NCI-H128 (cell line): Measurements from ENCODE around the gene PRKAG2.
A peak's percentile ranks its signal among the peaks of the same experiment; 100 is the strongest.
"Not testable (repeated sequence)": the region's sequence is repeated elsewhere in the genome, so short reads cannot be mapped to it uniquely, and the experiment has no call there.

Experiments
- DNase-seq: peaks from one replicate; lab custom pipeline; 2025; ENCODE audit not compliant: unreplicated experiment; lab: John Stamatoyannopoulos, UW

The PRKAG2 gene

DNA sequence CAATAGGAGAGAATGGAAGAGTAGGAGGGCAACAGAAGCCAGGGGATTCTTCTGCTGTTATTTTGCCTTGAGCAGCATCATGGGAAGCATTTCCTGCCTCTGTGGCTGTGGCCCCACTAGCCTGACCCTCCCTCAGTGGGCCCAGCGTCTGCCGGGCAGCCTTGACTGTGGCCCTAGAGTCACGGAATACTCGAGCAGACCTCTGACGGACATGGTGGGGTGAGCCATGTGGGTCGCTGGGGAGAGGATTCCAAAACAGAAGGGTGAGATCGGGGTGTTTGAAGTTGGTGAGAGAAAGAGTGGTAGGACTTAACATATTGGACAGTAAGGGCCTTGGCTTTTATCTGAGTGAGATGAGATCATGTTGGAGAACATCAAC lies 8.3 kb upstream of the PRKAG2 start:
- DNase-seq: no peak

DNA sequence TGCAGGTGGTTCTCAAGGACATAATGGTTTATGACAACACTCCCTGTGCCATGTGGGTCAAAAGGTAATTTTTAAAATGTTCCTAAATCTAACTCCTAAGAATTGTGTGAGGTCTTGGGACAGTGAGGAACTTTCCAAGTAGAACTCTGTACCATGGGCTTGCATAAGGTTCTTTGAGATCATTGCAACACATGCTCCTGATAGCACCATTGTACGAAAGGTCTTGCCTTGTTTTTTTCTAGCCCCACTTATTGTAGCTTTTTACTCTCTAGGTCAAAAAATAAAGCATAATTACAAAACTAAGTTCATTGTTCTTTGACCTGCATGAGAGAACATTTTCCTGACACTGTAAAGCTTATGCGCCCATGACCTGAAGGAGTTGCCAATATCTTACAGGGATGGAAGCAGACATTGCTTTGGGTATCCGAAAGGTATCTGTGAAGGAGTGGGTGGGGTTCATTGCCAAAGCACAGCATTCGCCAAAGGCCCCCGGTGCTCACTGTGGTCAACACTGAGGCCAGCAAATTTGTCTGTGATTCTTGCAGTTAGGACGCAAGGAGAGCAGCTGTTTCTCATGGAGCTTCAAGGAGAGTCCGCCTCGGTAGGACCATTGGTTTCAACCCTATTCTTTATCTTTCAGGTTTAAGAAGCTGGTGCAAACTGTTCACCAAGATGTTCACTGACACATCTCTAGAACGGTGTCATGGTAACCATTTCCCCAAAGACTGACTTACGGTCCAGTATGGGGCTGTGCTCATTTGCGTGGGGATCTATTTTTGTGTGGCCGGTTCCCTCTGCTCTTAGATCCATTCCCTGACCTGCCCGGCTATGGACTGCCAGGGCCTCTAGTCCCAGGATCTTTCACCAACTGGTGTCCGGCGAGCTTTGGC lies 7.6 kb upstream of the PRKAG2 start:
- no peak for DNase-seq

DNA sequence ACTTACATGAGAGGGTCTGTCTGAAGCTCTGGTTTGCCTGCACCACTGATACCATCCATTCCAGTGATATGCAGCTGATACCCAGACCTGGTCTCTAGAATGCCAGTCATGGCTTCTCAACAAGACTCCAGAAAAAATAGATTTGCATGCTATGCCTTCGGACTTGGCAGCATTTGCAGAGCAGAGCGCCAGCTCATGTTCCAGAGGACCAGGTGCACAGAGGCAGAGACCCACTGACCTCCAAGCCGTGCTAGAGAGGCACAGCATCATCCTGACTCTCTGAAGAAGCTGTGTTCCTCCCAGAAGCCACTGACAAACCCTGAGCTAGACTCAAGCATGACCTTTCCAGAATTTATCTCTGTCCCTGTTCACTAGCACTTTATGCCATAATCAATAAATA lies 6.9 kb upstream of the PRKAG2 start:
- DNase-seq: no peak

DNA sequence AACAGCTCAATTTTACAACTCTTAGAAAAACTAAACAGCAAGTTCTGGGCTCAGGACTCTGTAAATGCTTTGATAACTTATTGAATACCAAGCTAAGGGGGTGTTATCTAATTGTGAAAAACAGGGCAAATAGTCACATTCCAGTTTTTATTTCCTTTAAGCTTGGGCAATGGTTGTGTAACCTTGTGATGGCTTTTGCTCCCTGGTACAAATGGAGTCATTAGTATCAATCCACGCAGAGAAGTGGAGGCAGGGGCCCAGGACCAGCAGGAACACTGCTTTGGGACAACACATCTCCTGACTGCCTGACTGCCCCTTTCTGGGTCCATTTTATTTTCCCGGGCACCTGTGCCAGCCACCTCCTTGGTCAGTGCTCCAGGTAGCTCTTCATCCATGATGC lies 5.8 kb upstream of the PRKAG2 start:
- no peak for DNase-seq

DNA sequence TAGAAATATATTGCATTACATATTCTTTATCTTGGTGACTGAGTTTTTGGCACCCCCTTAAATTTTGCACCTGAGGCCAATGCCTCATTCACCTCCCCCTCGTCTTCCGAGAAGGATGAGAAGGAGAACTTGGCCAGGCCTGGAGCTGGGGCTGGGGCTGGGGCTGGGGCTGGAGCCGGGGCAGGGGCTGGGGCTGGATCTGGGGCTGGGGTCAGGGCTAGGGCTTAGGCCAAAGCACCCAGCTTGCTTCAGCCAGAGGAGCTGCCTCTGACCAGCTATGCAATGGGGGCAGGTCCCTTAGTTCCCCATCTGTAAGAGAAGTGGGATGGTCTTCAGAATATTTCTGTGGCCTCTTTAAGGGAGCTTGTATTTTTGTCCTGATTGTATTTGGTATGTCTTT lies 3.8 kb upstream of the PRKAG2 start:
- no peak for DNase-seq

DNA sequence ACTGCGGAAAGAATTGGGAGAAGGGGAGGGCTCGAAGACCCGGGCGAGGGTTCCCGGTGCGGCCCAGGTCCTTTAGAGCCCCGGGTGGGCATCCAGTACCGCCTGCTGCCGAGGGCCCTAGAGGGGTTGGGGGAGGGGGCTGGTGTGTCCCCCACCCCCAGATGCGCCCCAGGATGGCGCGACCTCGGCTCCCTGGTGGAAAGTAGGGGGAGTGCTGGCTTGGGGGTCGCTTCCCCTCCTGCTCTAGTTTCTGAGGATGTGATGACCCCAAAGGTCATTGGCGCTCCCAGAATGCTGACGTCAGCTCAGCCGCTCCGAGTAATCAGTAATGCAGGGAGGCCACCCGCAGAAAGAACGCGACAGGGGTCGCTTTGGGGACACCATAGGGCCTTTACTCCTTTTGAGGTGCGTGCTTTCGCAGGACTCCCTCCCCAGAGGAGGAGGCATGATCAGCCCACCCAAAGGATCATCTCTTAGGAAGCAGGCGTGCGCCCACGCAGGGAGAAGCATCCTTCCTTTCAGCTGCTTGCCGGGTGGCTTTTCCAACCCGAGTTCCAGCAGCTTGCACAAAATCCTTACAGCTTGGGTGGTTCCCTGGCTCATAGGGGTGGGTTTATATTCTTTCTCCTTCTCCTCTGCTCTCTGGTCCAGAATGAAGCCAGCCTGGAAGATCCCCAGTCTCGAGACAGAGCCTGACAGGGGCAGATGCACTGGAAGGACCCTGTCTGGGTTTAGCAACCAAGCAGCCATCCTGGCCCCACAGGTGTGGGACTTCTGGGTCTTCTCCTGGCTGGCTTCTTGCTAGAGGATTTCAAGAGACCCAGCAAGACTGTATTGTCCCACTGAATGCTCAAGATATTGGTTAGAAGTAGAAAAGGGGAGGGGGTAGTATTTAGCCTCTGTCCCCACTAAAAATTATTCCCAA lies 1.3 kb upstream of the PRKAG2 start:
- DNase-seq: no peak

DNA sequence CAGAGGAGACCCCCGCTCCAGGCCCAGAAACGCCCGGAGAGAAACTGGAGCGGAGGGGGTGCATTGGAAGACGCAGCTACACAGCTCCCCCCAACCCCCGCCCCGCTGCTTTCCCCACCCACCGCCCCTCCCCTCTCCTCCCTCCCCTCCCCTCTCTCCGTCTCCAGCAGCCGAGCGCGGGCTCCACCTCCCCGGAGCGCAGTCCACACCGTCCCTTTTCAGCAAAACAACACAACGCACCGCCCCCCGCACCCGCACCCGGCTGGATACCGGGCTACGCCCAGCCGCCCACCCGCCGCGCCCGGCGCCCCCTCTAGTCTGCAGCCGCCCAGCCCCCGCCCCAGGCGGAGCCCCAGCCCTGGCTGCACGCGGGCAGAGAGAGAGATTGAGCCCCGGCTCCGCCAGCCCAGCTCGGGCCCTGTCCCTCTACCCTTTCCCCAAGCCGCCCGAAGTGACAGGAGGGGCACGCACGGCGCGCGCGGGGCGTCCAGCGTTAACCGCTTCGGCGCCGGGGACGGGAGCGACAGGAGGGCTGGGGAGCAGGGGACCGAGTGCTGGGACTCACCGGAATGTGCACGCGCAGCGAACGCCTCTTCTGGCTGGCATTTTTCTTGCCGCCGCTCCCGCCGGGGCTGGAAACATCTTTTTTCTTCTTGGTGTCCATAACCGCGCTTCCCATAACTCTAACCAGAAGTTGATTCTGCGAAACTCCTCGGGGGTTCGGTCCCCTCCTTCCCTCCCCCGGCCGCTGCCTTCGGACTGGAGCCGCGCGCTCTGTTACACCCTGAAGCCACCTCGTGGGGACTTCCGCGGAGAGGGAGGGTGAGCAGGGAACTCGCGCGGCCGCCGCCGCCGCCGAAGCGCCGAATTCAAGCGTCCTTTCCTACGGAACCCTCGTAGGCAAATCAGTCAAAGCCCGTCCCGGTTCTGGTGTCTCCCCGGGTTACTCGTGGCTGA lies 695 bp downstream of the PRKAG2 start:
- DNase-seq: peak; percentile 17

DNA sequence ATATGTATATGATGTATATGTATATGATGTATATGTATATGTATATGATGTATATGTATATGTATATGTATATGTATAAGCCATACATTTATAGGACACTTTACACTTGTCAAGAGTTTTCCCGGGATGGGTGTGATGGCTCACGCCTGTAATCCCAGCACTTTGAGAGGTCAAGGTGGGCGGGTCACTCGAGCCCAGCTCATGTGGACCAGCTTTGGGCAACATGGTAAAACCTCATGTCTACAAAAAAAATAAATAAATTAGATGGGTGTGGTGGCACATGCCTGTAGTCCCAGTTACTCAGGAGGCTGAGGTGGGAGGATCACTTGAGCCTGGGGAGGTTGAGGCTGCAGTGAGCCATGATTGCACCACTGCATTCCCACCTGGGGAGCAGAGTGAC lies 2.4 kb downstream of the PRKAG2 start:
- not testable (repeated sequence) for DNase-seq

DNA sequence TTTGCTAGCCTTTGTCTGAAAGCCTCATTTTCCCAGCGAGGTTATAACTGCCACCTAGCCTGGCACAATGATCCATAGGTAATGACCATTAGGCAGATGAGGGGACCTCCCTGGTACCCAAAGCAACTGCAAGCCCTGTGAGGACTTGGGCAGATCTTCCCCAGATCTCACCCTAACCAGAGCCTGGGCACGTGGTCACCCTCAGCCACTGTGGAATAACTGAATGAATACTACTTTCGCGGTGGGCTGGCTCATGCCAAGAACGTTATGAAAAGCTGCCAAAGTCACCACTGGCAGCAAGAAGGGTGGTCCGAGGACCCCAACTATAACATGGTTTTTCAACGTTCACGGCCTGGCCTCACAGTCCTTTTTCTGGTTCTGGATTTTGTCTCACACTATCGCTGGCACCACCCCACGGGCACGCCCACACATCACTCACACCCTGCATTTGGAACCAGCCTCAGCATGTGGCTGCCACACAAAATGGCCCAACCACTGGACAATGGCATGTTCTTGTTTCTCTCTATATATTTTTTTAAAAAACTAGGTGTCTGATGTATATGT lies 3.4 kb downstream of the PRKAG2 start:
- no peak for DNase-seq

DNA sequence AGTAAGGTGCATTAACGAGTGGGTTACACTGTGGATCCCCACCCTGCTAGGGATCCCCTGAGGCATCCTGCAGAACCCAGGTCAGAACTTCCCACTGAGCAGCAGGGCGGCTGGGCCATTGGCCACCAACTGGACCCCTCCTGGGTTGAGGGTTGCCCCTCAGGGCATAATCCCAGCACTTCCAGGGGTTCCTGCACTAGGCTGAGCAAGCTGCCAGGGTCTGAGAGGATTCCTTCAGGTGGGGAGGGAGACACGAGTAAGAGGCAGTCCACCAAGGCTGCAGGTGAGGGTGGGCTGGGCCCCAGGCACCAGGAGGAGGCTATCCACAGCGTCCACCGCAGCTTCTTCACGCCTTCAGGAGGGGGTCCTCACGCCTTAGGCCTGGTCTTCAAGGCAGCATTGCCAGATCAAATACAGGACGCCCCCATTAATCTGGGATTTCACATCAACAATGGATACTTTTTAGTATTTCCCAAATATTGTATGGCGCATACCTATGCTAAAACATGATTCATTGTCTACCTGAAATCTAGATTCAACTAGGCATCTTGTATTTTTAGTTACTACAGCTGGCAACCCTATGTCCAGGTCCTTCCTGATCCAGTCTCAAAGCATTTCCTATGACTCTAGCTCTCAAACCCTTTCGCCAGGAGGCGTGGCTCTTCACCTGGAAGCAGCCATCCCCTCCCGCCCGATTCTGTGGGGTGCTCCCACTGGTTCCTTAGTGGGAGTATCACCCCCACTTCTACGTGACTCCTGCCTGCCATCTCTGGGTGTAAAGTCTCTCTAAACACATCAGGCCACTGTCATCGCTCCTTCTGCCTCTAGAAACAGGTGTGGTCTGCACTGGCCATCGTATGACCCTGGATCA lies 4.1 kb downstream of the PRKAG2 start:
- no peak for DNase-seq

DNA sequence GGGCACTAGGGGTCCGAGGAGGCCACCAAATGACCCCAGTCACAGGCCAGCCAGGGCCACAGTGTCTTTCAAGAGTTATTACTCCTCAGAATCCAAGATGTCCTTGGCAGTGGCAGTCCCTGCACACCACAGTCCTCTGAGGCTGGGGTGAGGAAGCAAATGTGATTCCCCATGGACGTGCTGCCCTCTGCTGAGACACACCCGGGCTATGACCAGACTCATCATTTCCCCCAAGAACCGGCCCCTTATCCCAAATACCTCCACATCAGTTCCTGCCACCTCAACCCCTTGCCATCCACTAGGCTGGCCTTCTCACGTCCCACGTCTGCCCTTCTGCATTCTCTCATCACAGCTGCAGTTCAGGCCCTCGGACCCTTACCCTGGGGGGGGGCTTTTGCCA lies 5.0 kb downstream of the PRKAG2 start:
- DNase-seq: no peak

DNA sequence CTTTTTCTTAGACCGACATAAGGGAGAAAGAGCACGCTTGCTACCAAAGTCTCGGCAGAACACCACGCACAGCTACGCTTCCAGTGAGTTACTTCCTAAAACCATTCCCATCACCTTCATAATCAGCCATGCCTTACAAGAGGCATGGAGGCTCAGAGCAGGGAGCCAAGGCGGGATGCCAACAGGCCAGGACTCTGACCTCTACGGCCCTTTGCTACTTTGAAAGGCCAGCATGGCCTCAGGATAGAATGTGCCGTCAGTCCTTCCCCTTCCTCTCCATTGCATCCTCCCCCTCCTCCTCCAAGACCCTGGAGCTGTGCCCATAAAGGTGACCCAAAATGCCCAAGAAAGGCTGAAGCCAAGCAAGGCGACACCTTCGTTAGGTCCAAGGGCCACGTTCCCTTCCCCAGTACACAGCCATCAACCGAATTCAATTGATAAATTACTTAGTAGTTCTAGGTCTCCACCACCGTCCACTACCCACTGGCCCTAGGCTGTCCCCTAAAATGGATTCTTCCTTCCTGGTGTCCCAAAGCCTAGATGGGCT lies 5.7 kb downstream of the PRKAG2 start:
- no peak for DNase-seq

DNA sequence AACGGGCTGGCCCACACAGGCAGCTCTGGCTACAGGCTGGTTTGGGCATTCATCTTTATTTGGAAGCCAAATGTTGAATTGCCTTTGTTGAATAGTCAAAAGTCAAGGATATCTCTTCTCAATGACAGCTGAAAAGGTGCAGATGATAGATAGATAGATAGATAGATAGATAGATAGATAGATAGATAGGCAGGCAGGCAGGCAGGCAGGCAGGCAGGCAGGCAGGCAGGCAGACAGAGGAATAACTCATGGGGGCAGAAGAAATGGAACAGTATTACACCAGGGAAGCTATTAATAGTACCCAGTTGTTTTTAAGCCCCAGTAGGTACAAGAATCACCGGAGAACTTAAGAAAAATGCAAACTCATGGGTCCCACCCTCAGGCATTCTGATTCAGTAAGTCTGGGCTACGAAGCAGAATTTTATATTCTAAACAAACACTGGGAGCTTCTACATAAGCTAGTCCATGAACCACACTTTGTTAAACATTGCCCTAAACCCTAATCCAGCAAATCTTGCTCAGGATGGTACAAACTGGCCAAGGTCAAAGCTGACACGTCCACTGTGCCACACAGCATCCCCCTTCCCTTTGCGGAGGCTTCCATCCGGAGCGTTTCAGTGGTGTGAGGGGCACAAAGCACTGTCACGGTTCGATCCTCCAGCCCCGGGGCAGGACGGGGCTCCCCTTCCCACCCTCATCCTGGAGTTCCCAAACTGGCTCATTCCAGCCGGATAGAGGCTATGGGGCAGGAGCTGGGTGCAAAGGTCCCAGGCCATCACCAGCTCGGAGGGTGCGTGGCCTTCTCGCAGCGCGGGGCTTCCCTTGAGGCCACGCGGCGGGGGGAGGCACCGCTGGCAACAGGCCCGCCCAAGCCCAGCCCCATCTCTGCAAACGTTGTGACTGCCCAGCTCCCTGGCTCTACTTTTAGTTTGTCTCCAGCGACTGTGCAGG lies 6.7 kb downstream of the PRKAG2 start:
- DNase-seq: no peak

DNA sequence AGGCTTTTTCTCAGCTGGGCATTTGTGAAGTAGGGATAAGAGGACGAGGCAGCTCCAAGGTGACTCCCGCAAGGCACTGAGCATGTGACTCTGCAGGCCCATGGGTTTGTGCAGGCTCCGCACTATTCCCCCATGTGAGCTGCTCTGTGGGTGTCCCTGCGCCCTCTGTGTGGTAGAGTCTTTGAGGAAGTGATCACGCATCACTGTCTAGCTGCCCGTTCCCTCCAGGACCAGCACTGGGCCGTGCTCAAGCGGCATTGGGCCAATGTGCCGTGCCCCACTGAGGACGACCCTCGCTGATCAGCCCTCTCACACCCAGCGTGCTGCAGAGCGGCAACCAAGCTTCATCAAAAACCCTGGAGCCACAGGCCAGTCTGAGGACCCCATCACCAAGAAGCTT lies 7.5 kb downstream of the PRKAG2 start:
- no peak for DNase-seq

DNA sequence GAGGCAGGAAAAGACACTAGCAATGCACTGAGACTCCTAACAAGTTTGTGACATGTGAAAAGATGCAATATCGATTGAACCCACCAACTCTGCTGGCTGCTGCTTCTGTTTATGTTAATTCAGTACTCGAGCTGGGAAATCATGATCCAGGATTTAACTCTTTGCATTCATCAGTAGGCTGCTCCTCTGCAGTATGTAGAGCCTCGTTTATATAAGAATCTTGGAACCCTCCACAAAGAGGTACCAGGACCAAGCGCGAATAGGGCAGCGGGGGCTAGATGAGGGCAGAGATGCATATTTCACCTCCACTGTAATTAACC lies 7.8 kb downstream of the PRKAG2 start:
- DNase-seq: no peak

DNA sequence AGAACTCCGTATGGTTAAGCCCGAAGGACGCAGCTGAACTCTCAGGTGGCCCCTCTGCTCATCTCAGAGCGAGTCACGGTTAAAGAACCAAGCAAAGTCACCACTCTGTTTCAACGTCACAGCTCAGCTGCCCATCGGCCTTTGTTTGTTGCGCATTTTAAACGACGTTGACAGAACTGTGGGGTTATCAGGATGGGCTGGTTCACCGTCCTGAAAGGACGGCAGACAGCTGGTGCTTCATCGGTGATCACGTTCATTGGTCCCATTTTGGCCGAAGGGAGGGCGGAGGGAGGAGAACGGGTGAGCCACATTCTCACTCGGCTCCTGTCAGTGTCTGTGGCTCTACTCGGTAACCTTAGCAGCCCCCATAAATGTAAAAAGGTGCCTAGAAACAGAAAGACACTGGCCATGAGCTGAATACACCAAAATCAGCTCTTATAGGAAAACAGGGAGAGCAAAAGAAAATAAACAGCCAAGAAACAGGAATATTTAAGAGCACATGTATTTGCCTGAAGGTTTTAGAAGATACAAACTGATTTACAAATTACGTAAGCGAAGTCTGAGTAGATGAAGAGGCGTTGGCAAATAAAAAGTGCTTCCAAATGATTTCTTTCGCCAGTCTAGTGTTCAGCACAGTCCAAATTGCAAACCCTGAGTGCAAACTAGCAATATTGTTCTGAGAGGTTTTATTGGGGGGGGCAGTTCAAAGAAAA lies 8.4 kb downstream of the PRKAG2 start:
- no peak for DNase-seq

DNA sequence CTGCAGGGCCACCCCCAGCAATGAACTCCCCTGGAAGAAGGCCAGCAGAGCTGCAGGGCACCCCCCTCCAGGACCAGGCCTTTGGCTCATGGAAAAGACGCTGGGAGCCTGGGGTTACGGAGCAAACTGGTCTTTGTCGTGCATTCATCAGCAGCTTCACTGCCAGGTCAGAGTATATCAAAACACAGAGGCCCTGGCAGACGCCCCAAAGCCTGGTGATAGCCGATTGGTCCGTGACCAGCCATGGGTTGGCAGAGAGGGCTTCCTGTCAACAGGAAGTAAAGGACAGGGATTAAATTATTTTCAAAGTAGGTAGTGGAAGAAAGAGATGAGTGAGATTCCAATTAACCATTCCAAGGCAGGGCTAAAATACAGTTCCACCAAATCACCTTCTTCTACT lies 9.0 kb downstream of the PRKAG2 start:
- DNase-seq: no peak
